ENCODE data around the gene CTXN1. TPM values are rescaled to one million over a fixed set of nuclear protein-coding genes. Genes with fewer than 3 reads are reported as not detected.

CTXN1 gene
- total and polyA plus RNA-seq, 2 experiments from 2014 or later, result 5.2 to 14.5 TPM

DNA sequence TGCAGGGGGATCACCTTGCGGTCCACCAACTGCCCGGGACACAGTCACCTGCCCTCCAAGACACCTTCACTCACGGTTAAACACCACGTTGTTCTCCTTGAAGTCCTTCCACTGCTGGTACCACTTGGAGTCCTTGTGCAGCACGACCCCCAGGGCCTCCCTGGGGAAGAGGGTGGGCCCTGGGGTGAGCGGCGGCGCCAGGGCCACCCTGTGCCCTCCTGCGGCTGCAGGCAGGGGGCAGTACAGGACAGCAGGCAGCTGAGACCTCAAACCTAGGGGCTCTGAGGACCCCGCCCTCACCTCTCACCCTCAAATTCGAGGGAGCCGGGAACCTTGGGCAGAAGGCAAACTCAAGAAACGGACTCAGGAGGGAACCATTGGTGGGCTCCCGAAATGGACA, 7.5 kb upstream of the CTXN1 start:
- 88% methylated on average over 14 of the region's 14 CpGs for WGBS (ENCODE audit: low lambda C conversion rate, missing lambda C conversion rate)
- H3K4me3 ChIP-seq, result no peak overlapping the region
- H3K4me2 ChIP-seq, result no peak overlapping the region
- no peaks in the 10 kb centered on the region for H4K20me1 ChIP-seq (ENCODE audit: insufficient read depth, poor library complexity, severe bottlenecking)
- H3K79me2 ChIP-seq, result peaks cover 4% of the 10 kb centered on the region
- TF ChIP-seq EZH2phosphoT487 (IDR thresholded peaks at IDR 0.05; ENCODE audit: low read depth, severe bottlenecking, unreplicated experiment) (no peak), EZH2 (IDR thresholded peaks at IDR 0.05; ENCODE audit: borderline replicate concordance) (no peak)
- TF ChIP-seq, protein P1, sequence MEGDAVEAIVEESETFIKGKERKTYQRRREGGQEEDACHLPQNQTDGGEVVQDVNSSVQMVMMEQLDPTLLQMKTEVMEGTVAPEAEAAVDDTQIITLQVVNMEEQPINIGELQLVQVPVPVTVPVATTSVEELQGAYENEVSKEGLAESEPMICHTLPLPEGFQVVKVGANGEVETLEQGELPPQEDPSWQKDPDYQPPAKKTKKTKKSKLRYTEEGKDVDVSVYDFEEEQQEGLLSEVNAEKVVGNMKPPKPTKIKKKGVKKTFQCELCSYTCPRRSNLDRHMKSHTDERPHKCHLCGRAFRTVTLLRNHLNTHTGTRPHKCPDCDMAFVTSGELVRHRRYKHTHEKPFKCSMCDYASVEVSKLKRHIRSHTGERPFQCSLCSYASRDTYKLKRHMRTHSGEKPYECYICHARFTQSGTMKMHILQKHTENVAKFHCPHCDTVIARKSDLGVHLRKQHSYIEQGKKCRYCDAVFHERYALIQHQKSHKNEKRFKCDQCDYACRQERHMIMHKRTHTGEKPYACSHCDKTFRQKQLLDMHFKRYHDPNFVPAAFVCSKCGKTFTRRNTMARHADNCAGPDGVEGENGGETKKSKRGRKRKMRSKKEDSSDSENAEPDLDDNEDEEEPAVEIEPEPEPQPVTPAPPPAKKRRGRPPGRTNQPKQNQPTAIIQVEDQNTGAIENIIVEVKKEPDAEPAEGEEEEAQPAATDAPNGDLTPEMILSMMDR (IDR thresholded peaks at IDR 0.05; ENCODE audit: poor library complexity), result no peak
- H3K36me3 ChIP-seq (replicated peaks; ENCODE audit: insufficient read depth, low read depth), result no peaks in the 10 kb centered on the region
- H3K27me3 ChIP-seq, result no peaks in the 10 kb centered on the region
- no peak for DNase-seq (ENCODE audit: low spot score)
- no peaks in the 10 kb centered on the region for H3K9me3 ChIP-seq (ENCODE audit: low read depth)
- no peaks in the 10 kb centered on the region for H3K9me2 ChIP-seq (replicated peaks; ENCODE audit: insufficient read depth)
- H2AFZ ChIP-seq, result no peak overlapping the region
- H3K4me1 ChIP-seq (ENCODE audit: insufficient read depth), result peaks cover 16% of the 10 kb centered on the region
- no peak overlapping the region for H3K27ac ChIP-seq

DNA sequence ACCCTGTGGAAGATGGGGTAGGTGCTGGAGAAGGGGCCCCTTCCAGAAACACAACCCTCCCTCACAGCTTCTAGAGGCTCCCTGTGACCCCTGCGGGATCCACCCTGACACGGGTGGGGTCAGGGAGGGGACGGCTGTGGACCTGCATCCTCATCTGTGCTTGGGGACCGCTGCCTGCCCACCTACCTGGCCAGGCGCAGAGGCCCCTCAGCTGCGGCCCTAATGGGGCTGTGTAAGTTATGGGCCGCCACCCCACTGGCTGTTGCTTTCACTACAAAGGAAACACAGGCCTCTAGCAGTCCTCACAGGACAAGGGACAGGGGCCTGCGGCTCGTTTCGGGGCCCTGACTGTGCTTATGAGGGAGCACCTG, 7.0 kb upstream of the CTXN1 start:
- Histone ChIP-seq H3K9me2 (replicated peaks; ENCODE audit: insufficient read depth) (no peaks in the 10 kb centered on the region), H3K27ac (no peak overlapping the region), H4K20me1 (ENCODE audit: insufficient read depth, poor library complexity, severe bottlenecking) (no peaks in the 10 kb centered on the region), H3K4me3 (no peak overlapping the region), H3K9me3 (ENCODE audit: low read depth) (no peaks in the 10 kb centered on the region), H3K79me2 (peaks cover 2% of the 10 kb centered on the region), H3K4me1 (ENCODE audit: insufficient read depth) (peaks cover 18% of the 10 kb centered on the region), H3K4me2 (no peak overlapping the region), H2AFZ (no peak overlapping the region), H3K27me3 (no peaks in the 10 kb centered on the region), H3K36me3 (replicated peaks; ENCODE audit: insufficient read depth, low read depth) (no peaks in the 10 kb centered on the region)
- 96% methylated on average over 10 of the region's 10 CpGs for WGBS (ENCODE audit: low lambda C conversion rate, missing lambda C conversion rate)
- DNase-seq (ENCODE audit: low spot score), result no peak
- TF ChIP-seq, protein P1 (IDR thresholded peaks at IDR 0.05; ENCODE audit: poor library complexity), result no peak

DNA sequence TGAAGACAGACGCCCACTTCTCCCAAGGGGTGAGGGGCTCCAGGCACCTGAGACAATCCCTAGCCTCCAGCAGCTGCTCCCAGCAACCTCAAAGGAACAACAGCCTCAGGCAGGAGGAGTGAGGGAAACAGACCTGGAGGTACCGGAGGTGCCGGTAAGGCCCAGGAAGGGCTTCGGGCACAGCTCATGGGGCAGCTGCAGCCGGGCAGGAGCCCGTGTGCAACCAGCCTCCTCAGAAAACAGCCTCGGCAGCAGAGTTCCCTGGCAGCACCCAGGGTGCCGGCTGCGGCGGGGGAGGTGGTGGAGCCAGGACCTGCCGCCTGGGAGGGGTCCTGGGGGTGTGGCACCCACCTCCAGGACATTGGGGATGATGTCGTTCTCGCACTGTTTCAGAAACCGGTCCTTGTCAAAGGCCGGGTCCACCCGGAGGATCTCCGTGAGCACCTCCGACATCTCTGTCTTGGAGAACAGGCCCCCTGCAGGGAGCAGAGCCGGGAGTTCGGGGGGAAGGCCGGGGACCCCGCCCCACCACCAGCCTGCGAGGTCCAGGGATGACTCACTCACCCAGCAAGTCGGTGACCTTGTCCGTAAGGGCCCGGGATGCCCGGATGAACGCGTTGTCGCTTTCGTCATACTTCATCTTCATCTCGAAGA, 6.5 kb upstream of the CTXN1 start:
- Histone ChIP-seq H3K4me3 (no peak overlapping the region), H4K20me1 (ENCODE audit: insufficient read depth, poor library complexity, severe bottlenecking) (no peaks in the 10 kb centered on the region), H3K27me3 (no peaks in the 10 kb centered on the region), H3K27ac (no peak overlapping the region), H3K9me3 (ENCODE audit: low read depth) (no peaks in the 10 kb centered on the region), H3K4me1 (ENCODE audit: insufficient read depth) (peaks cover 18% of the 10 kb centered on the region), H2AFZ (no peak overlapping the region), H3K79me2 (no peaks in the 10 kb centered on the region), H3K36me3 (replicated peaks; ENCODE audit: insufficient read depth, low read depth) (no peaks in the 10 kb centered on the region), H3K9me2 (replicated peaks; ENCODE audit: insufficient read depth) (no peaks in the 10 kb centered on the region), H3K4me2 (no peak overlapping the region)
- DNase-seq (ENCODE audit: low spot score), result no peak
- TF ChIP-seq, protein P1 (IDR thresholded peaks at IDR 0.05; ENCODE audit: poor library complexity), result no peak
- no peak for TF ChIP-seq EZH2phosphoT487 (IDR thresholded peaks at IDR 0.05; ENCODE audit: low read depth, severe bottlenecking, unreplicated experiment)
- TF ChIP-seq EZH2 (IDR thresholded peaks at IDR 0.05; ENCODE audit: borderline replicate concordance), result no peak
- WGBS (ENCODE audit: low lambda C conversion rate, missing lambda C conversion rate), result 97% methylated on average over 26 of the region's 32 CpGs
